HG02938 (cell line): ENCODE results near the gene UBE2B.
"Not testable (repeated sequence)": the region's sequence is repeated elsewhere in the genome, so short reads cannot be mapped to it uniquely, and the experiment has no call there.

Experiments
- ATAC-seq: cut with Tn5 transposase; IDR thresholded peaks from one replicate; pipeline ENCODE4 v1.9.1; 2021; ENCODE audit warnings: mild to moderate bottlenecking, moderate library complexity; ENCODE audit not compliant: unreplicated experiment

Gene UBE2B

DNA sequence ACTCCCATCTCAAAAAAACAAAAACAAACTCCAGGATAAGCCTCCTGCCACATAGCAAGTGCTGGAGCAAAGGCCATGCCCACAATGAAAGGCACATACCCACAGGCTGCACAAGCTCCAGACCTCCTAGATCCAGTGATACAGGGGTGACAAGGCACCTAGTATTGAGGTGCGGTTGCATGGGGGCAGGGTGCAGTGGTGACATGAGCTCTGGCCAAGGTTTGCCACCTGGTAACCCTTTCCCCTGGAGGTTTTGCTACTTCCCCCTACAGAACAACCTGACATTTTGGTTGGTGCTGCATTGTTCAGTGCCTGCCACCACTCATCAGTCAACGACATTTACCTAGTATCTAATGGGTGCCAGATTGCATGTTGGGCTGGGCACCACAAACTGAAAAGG, 25.8 kb downstream of the UBE2B start:
- ATAC-seq, result no peak

DNA sequence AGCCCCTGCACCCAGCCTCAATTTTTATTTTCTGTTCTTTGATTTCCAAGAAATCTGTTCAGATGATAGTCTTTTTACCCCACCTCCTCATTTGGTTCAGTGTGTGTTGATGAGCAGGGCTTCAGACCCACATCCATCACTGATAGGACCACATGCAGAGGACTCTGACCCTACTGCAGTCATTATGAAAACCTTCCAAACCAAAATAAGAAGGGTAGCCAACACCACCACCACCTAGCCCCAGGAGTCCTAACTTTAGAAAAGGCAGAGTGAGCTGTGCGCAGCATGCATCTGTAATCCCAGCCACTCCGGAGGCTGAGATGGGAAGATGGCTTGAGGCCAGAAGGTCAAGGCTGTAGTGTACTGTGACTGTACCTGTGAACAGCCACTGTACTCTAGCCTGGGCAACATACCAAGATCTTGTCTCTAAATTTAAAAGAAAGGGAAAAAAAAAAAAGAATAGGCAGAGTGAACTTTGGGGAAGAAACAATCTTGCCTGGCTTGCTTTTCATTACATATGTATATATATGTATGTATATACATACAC, 27.3 kb downstream of the UBE2B start:
- no peak for ATAC-seq

DNA sequence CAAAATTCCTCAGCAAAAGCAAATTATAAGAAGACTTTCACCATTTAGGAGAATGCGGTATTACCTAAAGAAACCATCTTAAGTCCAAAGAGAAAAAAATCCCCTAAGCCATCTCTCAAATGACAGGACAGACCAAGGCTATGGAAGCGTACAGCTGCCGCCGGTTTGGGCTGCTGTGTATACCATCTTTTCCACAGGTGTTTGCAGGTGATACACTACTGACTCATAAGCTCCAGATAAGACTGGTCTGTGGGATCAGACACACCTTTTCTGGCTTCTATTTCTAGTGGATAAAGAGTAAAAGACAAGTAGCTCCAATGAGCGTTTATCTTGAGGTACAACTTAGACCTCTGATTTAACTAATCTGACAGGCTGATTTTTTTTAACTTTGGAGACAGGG, 32.6 kb downstream of the UBE2B start:
- no peak for ATAC-seq

DNA sequence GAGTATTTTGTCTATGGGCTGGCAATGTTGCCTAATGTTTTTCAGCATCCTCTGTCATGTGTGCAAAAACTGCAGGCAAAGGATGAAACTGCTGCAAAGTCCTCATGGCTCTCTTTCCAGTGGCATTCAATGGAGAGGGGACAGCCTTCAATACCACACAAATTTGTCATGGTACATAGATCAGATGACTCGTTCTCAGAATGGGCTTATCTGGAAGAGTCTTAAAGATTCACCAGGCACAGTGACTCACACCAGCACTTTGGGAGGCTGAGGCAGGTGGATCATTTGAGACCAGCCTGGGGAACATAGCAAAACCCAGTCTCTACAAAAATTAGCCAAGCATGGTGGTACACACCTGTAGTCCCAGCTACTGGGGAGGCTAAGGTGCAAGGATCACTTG, 35.0 kb downstream of the UBE2B start:
- ATAC-seq, result no peak

- ATAC-seq, result no peak
These were observed 38.0 kb downstream of the UBE2B start for GRCh38 chr5:134409321-134409720.

DNA sequence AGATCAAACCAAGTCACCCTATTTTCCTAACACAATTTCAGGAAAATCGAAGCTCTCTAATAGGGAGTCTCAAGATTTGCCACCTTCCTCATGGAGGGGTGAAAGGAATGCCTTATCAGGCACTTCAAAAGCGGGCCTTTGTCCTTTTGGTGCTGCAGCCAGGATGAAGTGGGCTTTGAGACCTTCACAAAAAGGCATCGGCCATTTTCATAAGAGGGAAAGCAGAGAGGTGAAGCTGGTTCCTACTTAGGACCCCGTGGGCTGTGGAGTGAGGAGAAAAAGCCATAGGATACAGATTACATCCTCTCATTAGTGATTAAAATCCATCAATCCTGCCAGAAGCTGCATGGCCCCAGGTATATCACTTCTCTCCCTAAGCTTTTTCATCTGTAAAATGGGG, 39.5 kb downstream of the UBE2B start:
- ATAC-seq, result no peak

- no peak for ATAC-seq
These were observed 39.8 kb downstream of the UBE2B start for GRCh38 chr5:134411228-134411545.

DNA sequence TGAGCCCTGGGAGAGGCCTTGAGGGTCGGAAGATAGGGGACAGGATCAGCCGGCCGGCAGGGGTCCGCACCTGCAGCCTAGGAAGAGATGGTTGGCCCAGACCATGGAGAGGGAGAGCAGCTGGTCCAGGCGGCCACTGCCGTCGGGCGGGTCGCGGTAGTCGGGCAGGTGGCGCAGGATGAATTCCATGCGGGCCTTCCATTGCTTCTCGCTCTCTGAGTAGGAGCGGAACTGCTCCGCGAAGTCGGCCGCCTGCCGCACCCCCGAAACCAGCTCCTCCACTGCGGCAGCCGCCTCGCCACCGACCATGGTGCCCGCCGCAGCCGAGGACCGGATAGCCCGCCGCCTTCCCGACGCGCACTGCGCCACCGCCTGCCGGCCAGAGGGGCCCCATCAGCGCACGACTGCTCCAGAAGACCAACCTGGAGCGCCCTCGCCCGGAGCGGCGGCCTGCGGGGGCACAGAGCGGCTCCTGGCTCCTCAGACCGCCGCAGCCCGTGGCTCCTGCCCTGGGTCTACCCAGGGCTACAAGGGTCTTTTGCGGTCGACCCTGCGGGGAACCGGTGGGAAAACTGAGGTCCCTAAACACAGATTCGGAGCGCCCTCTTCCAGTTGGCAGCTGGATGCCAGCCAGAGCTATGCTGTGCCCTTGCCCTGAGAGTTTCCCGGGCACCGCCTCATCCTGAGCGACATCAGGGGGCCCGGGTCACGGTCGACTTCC, 40.3 kb downstream of the UBE2B start, which contains the start of gene CDKN2AIPNL:
TSS of gene CDKN2AIPNL (minus strand) at position 336 of the 721 bp plus-strand sequence. CDS start at position 309, 27 bp downstream.
- ATAC-seq, result peak; percentile 87

DNA sequence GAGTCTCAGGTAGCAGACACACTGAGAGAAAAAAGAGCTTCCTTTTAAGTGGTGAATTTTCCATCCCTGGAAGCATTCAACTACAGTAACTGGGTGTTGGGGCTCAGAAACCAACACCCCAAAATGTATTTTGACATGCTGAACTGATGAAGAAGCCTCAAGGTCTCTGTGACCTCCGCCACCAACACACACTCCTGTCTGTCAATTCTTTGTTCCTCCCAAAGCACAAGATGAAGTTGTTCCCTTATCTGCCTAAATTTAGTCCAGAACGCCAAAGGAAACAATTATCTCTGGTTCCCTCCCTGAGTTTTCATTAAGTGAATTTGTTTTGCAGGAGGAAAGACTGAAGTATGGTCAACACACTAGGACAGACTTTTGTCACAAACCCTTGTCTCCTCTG, 41.7 kb downstream of the UBE2B start:
- ATAC-seq, result no peak

DNA sequence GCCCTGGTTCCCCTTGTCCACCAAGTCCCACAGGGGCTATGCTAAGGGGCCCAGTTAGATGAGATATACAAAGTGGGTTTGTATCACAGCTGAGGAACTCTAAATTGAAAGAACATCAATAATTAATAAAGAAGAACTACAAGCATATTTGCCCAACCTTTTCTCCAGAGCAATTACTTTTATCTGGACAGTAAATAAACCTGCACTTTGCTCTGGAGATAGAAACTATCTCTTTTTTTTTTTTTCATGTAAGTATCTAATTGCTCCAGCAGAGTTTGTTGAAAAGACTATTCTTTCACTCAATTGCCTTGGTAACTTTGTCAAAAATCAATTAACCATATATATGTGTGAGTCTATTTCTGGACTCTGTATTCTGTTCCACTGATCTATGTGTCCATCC, 46.3 kb downstream of the UBE2B start:
- ATAC-seq, result no peak

GRCh38 chr5:134418958-134419357, 47.6 kb downstream of the UBE2B start:
- ATAC-seq, result no peak

GRCh38 chr5:134420343-134420742, 49.0 kb downstream of the UBE2B start:
- no peak for ATAC-seq

- ATAC-seq, result not testable (repeated sequence)
These were observed 49.7 kb downstream of the UBE2B start for GRCh38 chr5:134421038-134421437.

DNA sequence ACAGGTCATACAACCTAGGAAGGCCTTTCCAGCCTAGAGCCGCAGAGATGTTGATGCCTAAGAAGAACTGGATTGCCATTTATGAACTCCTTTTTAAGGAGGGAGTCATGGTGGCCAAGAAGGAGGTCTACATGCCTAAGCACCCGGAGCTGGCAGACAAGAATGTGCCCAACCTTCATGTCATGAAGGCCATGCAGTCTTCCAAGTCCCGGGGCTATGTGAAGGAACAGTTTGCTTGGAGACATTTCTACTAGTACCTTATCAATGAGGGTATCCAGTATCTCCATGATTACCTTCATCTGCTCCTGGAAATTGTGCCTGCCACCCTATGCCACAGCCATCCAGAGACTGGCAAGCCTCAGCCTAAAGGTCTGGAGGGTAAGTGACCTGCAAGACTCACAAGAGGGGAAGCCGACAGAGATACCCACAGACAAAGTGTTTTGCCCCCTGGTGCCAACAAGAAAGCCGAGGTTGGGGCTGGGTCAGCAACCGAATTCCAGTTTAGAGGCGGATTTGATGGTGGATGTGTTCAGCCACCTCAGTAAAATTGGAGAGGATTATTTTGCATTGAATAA, 51.5 kb downstream of the UBE2B start:
- ATAC-seq, result no peak

- ATAC-seq, result no peak
These were observed 52.0 kb downstream of the UBE2B start for GRCh38 chr5:134423376-134423775.

DNA sequence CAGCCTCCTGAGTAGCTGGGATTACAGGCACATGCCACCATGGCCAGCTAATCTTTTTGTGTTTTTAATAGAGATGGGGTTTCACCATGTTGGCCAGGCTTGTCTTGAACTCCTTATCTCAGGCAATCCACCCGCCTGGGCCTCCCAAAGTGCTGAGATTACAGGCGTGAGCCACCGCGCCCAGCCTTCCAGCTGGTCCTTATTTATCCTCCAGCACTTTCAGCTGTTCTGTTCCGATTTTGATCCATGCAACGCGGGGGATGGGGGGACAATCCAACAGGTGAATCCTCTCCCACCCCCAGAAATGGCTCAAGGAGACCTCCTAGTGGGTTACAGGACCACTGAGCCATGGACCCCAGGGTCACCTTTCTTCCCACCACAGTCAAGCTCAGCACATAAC, 55.0 kb downstream of the UBE2B start:
- no peak for ATAC-seq

DNA sequence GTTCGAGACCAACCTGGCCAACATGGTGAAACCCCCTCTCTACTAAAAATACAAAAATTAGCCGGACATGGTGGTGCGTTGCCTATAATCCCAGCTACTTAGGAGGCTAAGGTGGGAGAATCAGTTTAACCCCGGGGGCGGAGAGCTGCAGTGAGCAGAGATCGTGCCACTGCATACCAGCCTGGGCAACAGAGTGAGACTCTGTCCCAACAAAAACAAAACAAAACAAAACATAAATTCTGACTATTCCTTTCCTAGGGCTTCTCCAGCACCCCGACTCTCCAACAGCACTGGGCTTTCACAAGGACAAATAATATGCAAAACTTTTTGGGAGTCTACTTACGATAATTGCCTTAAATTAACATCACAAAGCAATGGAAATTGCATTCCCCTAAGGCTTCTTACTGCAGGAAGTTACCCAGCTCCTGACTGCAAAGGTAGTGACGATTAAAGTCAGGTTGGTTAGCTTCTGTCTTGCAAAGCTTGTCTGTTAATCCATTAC, 56.2 kb downstream of the UBE2B start:
- ATAC-seq, result no peak

GRCh38 chr5:134430001-134430569, 58.7 kb downstream of the UBE2B start:
- ATAC-seq, result no peak

DNA sequence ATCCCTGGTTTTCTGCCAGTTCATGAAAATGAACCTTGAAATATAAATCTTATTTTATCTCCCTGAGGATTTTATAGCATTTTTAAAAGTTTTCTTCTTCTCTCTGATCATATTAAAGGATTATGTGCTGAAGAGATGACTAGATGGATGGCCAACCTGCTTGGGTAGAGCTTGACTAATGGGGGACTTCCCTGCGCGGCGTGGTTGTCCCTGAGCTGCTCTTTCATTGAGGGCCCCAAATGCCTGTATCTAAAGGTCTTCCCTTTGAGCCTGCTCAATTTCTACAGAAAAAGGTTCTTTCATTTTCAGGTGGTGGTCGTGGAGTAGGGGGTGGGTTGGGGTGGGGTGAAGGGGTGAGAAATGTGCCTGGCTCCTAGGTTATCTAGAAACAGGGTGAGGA, 60.8 kb downstream of the UBE2B start:
- no peak for ATAC-seq

- no peak for ATAC-seq
These were observed 61.4 kb downstream of the UBE2B start for GRCh38 chr5:134432677-134433359.

DNA sequence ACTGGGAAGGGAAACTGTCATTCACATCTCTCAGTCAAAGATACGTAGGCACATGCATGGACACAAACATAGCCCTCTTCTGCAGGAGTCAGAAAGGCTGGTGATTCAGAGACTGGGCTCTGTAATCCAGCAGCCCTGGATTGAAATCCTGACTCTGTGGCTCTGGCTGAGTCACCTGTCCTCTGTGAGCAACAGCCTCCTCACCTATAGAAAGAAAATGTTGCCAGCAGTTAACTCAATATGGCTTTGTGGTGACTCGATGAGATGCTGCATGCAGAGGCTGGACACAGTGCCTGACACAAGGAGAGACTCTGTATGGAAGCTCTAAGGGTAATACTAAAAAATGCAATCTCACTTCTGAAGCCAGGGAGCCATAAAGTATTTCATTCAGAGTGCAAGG, 64.2 kb downstream of the UBE2B start:
- ATAC-seq, result no peak
